OCI-LY7 (cell line): ENCODE data around the gene CST9. TPM values are rescaled to one million over a fixed set of nuclear protein-coding genes. Genes with fewer than 3 reads are reported as not detected.

Source experiments
- Bru-seq: library from RNA; stranded (reverse); fragments of 400-500 nt; gene quantifications from one replicate; lab custom pipeline; 2021; lab: Mats Ljungman, UMichigan
- BruChase-seq, 2 experiments: library from RNA; stranded (reverse); fragments of 400-500 nt; gene quantifications; one replicate each; lab custom pipeline; 2021; lab: Mats Ljungman, UMichigan
- BruUV-seq: library from RNA; stranded (reverse); fragments of 400-500 nt; replicated peaks from 2 replicates; lab custom pipeline; 2021; lab: Mats Ljungman, UMichigan
- CTCF ChIA-PET: fragments of 300-600 bp; sonication (Branson Sonifier 250); formaldehyde crosslinking; loops from one replicate; lab custom pipeline; 2022; ENCODE audit warnings: antibody characterized with exemption; ENCODE audit not compliant: unreplicated experiment; lab: Charles Lee
- POLR2A ChIA-PET: fragments of 300-600 bp; sonication (Branson Sonifier 250); formaldehyde crosslinking; loops from one replicate; lab custom pipeline; 2022; ENCODE audit warnings: antibody characterized with exemption; lab: Charles Lee
- DNase-seq: peaks from one replicate; pipeline ENCODE4 v3.0.0-alpha.2; 2015; ENCODE audit warnings: low spot score
- H2AFZ ChIP-seq: fragments of 200-600 bp; sonication (generic), shearing (Covaris generic); 2 replicates; pipeline ENCODE4 v1.6.1; 2014; ENCODE audit warnings: mild to moderate bottlenecking, antibody characterized with exemption, low read length, moderate library complexity
- H3K27ac ChIP-seq: fragments of 200-600 bp; sonication (generic); 2 replicates; pipeline ENCODE4 v1.5.1; 2014; ENCODE audit warnings: mixed run types, low read depth, mild to moderate bottlenecking, moderate library complexity, low read length, inconsistent platforms; ENCODE audit not compliant: poor library complexity, severe bottlenecking
- H3K36me3 ChIP-seq: fragments of 200-600 bp; sonication (generic); 2 replicates; pipeline ENCODE4 v1.6.1; 2014; ENCODE audit warnings: mild to moderate bottlenecking, antibody characterized with exemption, low read length, moderate library complexity, mixed read lengths; ENCODE audit not compliant: insufficient read depth
- H3K4me1 ChIP-seq: fragments of 200-600 bp; sonication (generic); 2 replicates; pipeline ENCODE4 v1.5.1; 2014; ENCODE audit warnings: mild to moderate bottlenecking, low read length; ENCODE audit not compliant: insufficient read depth, poor library complexity, severe bottlenecking
- H3K4me2 ChIP-seq: fragments of 200-600 bp; sonication (generic); 2 replicates; pipeline ENCODE4 v1.6.1; 2014; ENCODE audit warnings: mild to moderate bottlenecking, low read length
- H3K4me3 ChIP-seq: fragments of 200-600 bp; sonication (generic); 2 replicates; pipeline ENCODE4 v1.5.1; 2014; ENCODE audit warnings: mild to moderate bottlenecking, low read depth, low read length; ENCODE audit not compliant: poor library complexity, severe bottlenecking
- H3K79me2 ChIP-seq: fragments of 200-600 bp; sonication (generic); 2 replicates; pipeline ENCODE4 v1.6.1; 2016; ENCODE audit warnings: low read depth, mild to moderate bottlenecking, low read length, moderate library complexity, mixed read lengths; ENCODE audit not compliant: insufficient read depth
- H3K9me2 ChIP-seq: fragments of 200-600 bp; sonication (generic); 2 replicates; pipeline ENCODE4 v1.6.1; 2016; ENCODE audit warnings: mild to moderate bottlenecking, low read length, mixed read lengths; ENCODE audit not compliant: insufficient read depth
- H3K9me3 ChIP-seq: fragments of 200-600 bp; sonication (generic); 2 replicates; pipeline ENCODE4 v1.6.1; 2014; ENCODE audit warnings: mild to moderate bottlenecking, mixed run types, low read length, mixed read lengths
- H4K20me1 ChIP-seq: fragments of 200-600 bp; sonication (generic); 2 replicates; pipeline ENCODE4 v1.6.1; 2014; ENCODE audit warnings: mild to moderate bottlenecking, antibody characterized with exemption, low read length, moderate library complexity, mixed read lengths; ENCODE audit not compliant: insufficient read depth
- EZH2phosphoT487 ChIP-seq: fragments of 200-600 bp; sonication (generic); IDR thresholded peaks from 2 replicates; pipeline ENCODE4 v1.6.1; 2018; ENCODE audit warnings: low read depth, borderline replicate concordance, mild to moderate bottlenecking, mixed run types, antibody characterized with exemption, low read length, moderate library complexity, mixed read lengths
- intact Hi-C: fragments of 100-400 bp; cut with micrococcal nuclease; formaldehyde crosslinking; loops from one replicate; pipeline ENCODE4 v1.10.0; 2022; ENCODE audit not compliant: unreplicated experiment
- long read RNA-seq: library from polyadenylated mRNA; stranded (forward); transcript quantifications from one replicate; pipeline ENCODE4 v2.0.0, GENCODE V29; 2022
- total RNA-seq, 2 experiments: library from RNA; depleted of rRNA in 1 of 2; stranded (reverse); fragments of >200 nt in 1 of 2; shearing (Covaris generic) in 1 of 2; gene quantifications; 2 replicates each; pipeline ENCODE4 v1.2.3, GENCODE V29; 2014 to 2022
- TF ChIP-seq, protein P1 (sequence below): fragments of 200-600 bp; sonication (generic); conservative IDR thresholded peaks from 2 replicates; pipeline ENCODE4 v1.5.1; 2014; ENCODE audit warnings: mild to moderate bottlenecking, antibody characterized with exemption, low read length, moderate library complexity, mixed read lengths

Gene CST9, protein sequence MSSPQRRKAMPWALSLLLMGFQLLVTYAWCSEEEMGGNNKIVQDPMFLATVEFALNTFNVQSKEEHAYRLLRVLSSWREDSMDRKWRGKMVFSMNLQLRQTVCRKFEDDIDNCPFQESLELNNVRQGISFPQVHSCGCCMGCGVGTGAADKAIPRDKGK
- total RNA-seq (2014; rRNA removed; shearing (Covaris generic)) (not detected in 2 replicates), total RNA-seq (2022) (not detected in 2 replicates), Bru-seq, nascent RNA (not detected), BruChase-seq, experiment 1, labeled RNA remaining after a 6-hour chase (not detected), BruChase-seq, experiment 2, labeled RNA remaining after a 2-hour chase (not detected)
- long read RNA-seq = 0 reads

DNA sequence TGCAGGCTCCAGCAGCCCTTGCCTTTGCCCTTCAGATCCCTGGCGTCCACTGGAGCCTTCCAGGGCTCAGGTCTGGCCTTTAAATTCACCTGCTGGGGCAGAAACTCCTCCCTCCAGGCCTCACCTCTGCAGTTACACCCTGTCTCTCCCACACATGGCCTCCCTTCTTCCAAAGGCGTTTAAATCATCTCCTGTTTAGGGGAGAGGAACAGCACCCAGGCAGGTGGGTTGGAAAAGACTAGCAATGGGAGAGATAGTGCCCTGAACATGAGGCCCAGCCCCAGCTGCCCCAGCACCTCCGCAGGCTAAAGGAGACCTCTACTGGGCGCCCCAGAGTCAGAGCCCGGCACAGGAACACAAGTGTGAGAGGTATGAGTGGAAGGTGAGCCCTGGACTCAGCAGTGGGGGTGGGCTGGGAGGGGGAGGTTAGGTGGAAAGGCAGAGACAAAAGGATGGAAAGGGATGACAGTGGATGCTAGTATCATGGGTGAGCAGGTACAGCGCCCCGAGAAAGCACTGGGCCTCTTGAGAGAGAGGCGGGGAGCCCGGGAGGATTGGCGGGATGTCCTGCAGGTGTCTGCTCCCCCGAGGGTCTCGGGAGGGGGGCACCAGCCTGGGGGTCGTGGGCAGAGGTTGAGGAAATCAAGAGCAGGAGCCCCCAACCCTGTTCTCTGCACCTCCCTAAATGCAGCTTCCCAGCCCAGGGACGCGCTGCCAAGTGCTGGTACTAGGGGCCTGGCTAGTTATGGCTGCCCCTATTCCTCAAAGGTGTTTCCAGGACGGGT lies at the start of gene CST9:
TSS of gene CST9 (minus strand) at position 51 of the 785 bp plus-strand sequence. CDS start 53 bp downstream, outside the sequence.
- Histone ChIP-seq H3K36me3 (no peaks in the 10 kb centered on the region), H3K4me1 (no peaks in the 10 kb centered on the region), H3K9me2 (no peaks in the 10 kb centered on the region), H2AFZ (no peak within 1 kb of the TSS), H3K9me3 (no peaks in the 10 kb centered on the region), H3K4me3 (no peak within 1 kb of the TSS), H4K20me1 (no peaks in the 10 kb centered on the region), H3K79me2 (no peaks in the 10 kb centered on the region), H3K27ac (no peak within 1 kb of the TSS), H3K4me2 (no peak within 1 kb of the TSS)
- intact Hi-C loops = loop anchor here (1.0 to 10.0 kb wide), 2 partner anchors 164 to 911 kb away; no protein-coding TSS in a partner anchor
- POLR2A ChIA-PET = no interaction called here
- no peak for DNase-seq
- no peak for TF ChIP-seq EZH2phosphoT487
- TF ChIP-seq, protein P1, sequence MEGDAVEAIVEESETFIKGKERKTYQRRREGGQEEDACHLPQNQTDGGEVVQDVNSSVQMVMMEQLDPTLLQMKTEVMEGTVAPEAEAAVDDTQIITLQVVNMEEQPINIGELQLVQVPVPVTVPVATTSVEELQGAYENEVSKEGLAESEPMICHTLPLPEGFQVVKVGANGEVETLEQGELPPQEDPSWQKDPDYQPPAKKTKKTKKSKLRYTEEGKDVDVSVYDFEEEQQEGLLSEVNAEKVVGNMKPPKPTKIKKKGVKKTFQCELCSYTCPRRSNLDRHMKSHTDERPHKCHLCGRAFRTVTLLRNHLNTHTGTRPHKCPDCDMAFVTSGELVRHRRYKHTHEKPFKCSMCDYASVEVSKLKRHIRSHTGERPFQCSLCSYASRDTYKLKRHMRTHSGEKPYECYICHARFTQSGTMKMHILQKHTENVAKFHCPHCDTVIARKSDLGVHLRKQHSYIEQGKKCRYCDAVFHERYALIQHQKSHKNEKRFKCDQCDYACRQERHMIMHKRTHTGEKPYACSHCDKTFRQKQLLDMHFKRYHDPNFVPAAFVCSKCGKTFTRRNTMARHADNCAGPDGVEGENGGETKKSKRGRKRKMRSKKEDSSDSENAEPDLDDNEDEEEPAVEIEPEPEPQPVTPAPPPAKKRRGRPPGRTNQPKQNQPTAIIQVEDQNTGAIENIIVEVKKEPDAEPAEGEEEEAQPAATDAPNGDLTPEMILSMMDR = no peak
- CTCF ChIA-PET = interaction anchor here (0.5 kb wide), 1 partner anchor 505 kb away, joined by 6 read pairs; no protein-coding TSS in a partner anchor
- BruUV-seq = no TSS peak

DNA sequence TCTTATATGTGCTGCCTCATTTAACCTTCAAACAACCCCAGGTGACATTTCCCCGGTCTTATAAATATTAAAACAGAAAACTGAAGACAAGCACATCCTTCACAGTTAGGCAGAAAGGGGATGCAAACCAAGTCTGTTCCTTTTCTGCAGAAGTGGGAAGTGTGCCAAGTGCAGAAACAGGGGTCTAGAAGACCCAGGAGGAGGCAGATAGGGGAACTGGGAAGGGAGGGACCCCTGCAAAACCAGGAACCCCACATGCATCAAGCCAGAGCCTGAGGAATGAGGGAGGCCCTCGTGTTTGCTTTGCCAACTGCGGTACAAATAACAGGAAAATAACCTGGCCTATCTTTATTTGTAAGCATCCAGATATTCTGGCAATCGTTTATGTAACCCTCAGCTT lies 49.0 kb upstream of the CST9 start:
- H2AFZ ChIP-seq = no peak overlapping the region
- H3K4me2 ChIP-seq = no peak overlapping the region
- no peaks in the 10 kb centered on the region for H4K20me1 ChIP-seq
- ChIA-PET POLR2A (interaction anchor here (0.9 kb wide), 1 partner anchor 1130 kb away, joined by 3 read pairs; no protein-coding TSS in a partner anchor), CTCF (no interaction called here)
- H3K27ac ChIP-seq = no peak overlapping the region
- H3K36me3 ChIP-seq = no peaks in the 10 kb centered on the region
- no TSS peak for BruUV-seq
- TF ChIP-seq, protein P1 = no peak
- TF ChIP-seq EZH2phosphoT487 = no peak
- no peak for DNase-seq
- intact Hi-C loops = no loop called here
- H3K4me3 ChIP-seq = no peak overlapping the region
- no peaks in the 10 kb centered on the region for H3K4me1 ChIP-seq
- H3K9me2 ChIP-seq = no peaks in the 10 kb centered on the region
- H3K79me2 ChIP-seq = no peaks in the 10 kb centered on the region
- no peaks in the 10 kb centered on the region for H3K9me3 ChIP-seq
